IMR-90 (cell line): Measurements from ENCODE around the gene SLBP. TPM values are rescaled to one million over a fixed set of nuclear protein-coding genes. Genes with fewer than 3 reads are reported as not detected.
"Not testable (repeated sequence)": the region's sequence is repeated elsewhere in the genome, so short reads cannot be mapped to it uniquely, and the experiment has no call there.

ENCODE experiments used
- ATAC-seq: fragments of 200-7000 bp; cut with Tn5 transposase; 2 replicates; pipeline ENCODE4 v1.9.1; 2020; ENCODE audit warnings: low read depth, mild to moderate bottlenecking, moderate library complexity
- BruUV-seq: library from RNA; stranded (reverse); fragments of 400-500 nt; replicated peaks from 2 replicates; lab custom pipeline; 2021; lab: Mats Ljungman, UMichigan
- CTCF ChIA-PET: fragments of 300-600 bp; formaldehyde crosslinking; extraction: SDS; loops from one replicate; lab custom pipeline; 2021; ENCODE audit warnings: antibody characterized with exemption; lab: Yijun Ruan, JAX
- POLR2A ChIA-PET: fragments of 300-600 bp; sonication (Branson Sonifier 250); formaldehyde crosslinking; loops from one replicate; lab custom pipeline; 2022; ENCODE audit warnings: antibody characterized with exemption; ENCODE audit not compliant: unreplicated experiment; lab: Charles Lee
- DNase-seq: peaks from one replicate; pipeline ENCODE4 v3.0.0; 2013
- H2AFZ ChIP-seq: replicated peaks from 2 replicates; pipeline ENCODE3; 2013; ENCODE audit warnings: low read length, mild to moderate bottlenecking; ENCODE audit not compliant: poor library complexity
- H2AK5ac ChIP-seq: 2 replicates; pipeline ENCODE4 v1.6.1; 2013; ENCODE audit warnings: low read depth, low read length, inconsistent platforms
- H2AK9ac ChIP-seq: replicated peaks from 2 replicates; pipeline ENCODE3; 2013; ENCODE audit warnings: mild to moderate bottlenecking, low read depth, low read length, moderate library complexity; ENCODE audit not compliant: poor library complexity
- H2BK120ac ChIP-seq: 2 replicates; pipeline ENCODE4 v1.6.1; 2013; ENCODE audit warnings: low read depth, low read length, inconsistent platforms
- H2BK15ac ChIP-seq: 3 replicates; pipeline ENCODE4 v1.6.1; 2013; ENCODE audit warnings: low read depth, low read length, inconsistent platforms
- H2BK20ac ChIP-seq: 2 replicates; pipeline ENCODE4 v1.6.1; 2013; ENCODE audit warnings: low read depth, mild to moderate bottlenecking, inconsistent platforms, low read length, moderate library complexity
- H2BK5ac ChIP-seq: 2 replicates; pipeline ENCODE4 v1.6.1; 2013; ENCODE audit warnings: mild to moderate bottlenecking, low read depth, low read length, inconsistent platforms; ENCODE audit not compliant: poor library complexity, severe bottlenecking
- H3K14ac ChIP-seq: replicated peaks from 2 replicates; pipeline ENCODE4 v1.6.1; 2013; ENCODE audit warnings: low read depth, low read length, inconsistent platforms
- H3K18ac ChIP-seq: 2 replicates; pipeline ENCODE4 v1.6.1; 2013; ENCODE audit warnings: low read depth, low read length, control low read depth
- H3K23ac ChIP-seq: 2 replicates; pipeline ENCODE4 v1.6.1; 2013; ENCODE audit warnings: low read depth, low read length, inconsistent platforms
- H3K27ac ChIP-seq: 2 replicates; pipeline ENCODE4 v1.5.1; 2013; ENCODE audit warnings: mild to moderate bottlenecking, control low read depth, low read length; ENCODE audit not compliant: insufficient read depth
- H3K27me3 ChIP-seq: 2 replicates; pipeline ENCODE4 v1.6.1; 2013; ENCODE audit warnings: low read length; ENCODE audit not compliant: control insufficient read depth, insufficient read depth
- H3K36me3 ChIP-seq: 2 replicates; pipeline ENCODE4 v1.6.1; 2013; ENCODE audit warnings: low read length, mixed read lengths; ENCODE audit not compliant: control insufficient read depth, insufficient read depth
- H3K4ac ChIP-seq: 2 replicates; pipeline ENCODE4 v1.6.1; 2013; ENCODE audit warnings: low read depth, low read length, inconsistent platforms
- H3K4me1 ChIP-seq: 2 replicates; pipeline ENCODE4 v1.6.1; 2013; ENCODE audit warnings: low read length, mixed read lengths; ENCODE audit not compliant: control insufficient read depth, insufficient read depth
- H3K4me2 ChIP-seq: 2 replicates; pipeline ENCODE4 v1.6.1; 2013; ENCODE audit warnings: low read depth, mild to moderate bottlenecking, control low read depth, low read length, moderate library complexity
- H3K4me3 ChIP-seq: 2 replicates; pipeline ENCODE4 v1.5.1; 2013; ENCODE audit warnings: low read depth, mild to moderate bottlenecking, control low read depth, low read length, moderate library complexity; ENCODE audit not compliant: insufficient read depth
- H3K56ac ChIP-seq: 2 replicates; pipeline ENCODE4 v1.6.1; 2013; ENCODE audit warnings: low read length, inconsistent platforms; ENCODE audit not compliant: insufficient read depth; ENCODE audit errors: extremely low read depth
- H3K79me1 ChIP-seq, 2 experiments: 2 replicates each; pipeline ENCODE4 v1.6.1; 2013; ENCODE audit warnings: low read length in 2 of 2, inconsistent platforms in 1 of 2, low read depth in 1 of 2
- H3K9ac ChIP-seq: 2 replicates; pipeline ENCODE4 v1.6.1; 2013; ENCODE audit warnings: low read depth, low read length, control low read depth
- H3K9me1 ChIP-seq: 2 replicates; pipeline ENCODE4 v1.6.1; 2013; ENCODE audit warnings: low read length, inconsistent platforms; ENCODE audit not compliant: insufficient read depth
- H3K9me3 ChIP-seq: 2 replicates; pipeline ENCODE4 v1.6.1; 2013; ENCODE audit warnings: low read length; ENCODE audit not compliant: control insufficient read depth, insufficient read depth
- H4K20me1 ChIP-seq: 2 replicates; pipeline ENCODE4 v1.6.1; 2013; ENCODE audit warnings: low read length, inconsistent platforms; ENCODE audit not compliant: insufficient read depth
- H4K5ac ChIP-seq: 2 replicates; pipeline ENCODE4 v1.6.1; 2013; ENCODE audit warnings: mild to moderate bottlenecking, low read depth, low read length, control low read depth
- H4K8ac ChIP-seq, 2 experiments: 2 replicates each; pipeline ENCODE4 v1.6.1; 2013; ENCODE audit warnings: low read depth in 2 of 2, low read length in 2 of 2, control low read depth in 1 of 2, inconsistent platforms in 1 of 2
- H4K91ac ChIP-seq: 2 replicates; pipeline ENCODE4 v1.6.1; 2013; ENCODE audit warnings: low read depth, low read length, inconsistent platforms; ENCODE audit not compliant: insufficient read depth
- WGBS, 2 experiments: methylation state at CpG; one replicate each; pipeline versions ENCODE4 v1.1.5 to v1.1.7; 2013; ENCODE audit warnings: missing lambda C conversion rate in 2 of 2; ENCODE audit not compliant: insufficient read length in 1 of 2; ENCODE audit errors: extremely low coverage in 2 of 2; 5-methylcytosine and 5-hydroxymethylcytosine counted together
- dilution Hi-C: fragments of 300-500 bp; cut with HindIII; formaldehyde crosslinking; loops from one replicate; pipeline ENCODE4 v1.14.3; 2018; ENCODE audit warnings: low sequenced_read_pairs; ENCODE audit not compliant: unreplicated experiment
- in situ Hi-C: fragments of 300-500 bp; cut with MboI; formaldehyde crosslinking; loops from 3 replicates; pipeline ENCODE4 v1.14.3; 2019; ENCODE audit warnings: low sequenced_read_pairs, inconsistent platforms, mixed read lengths
- intact Hi-C: fragments of 100-400 bp; cut with micrococcal nuclease; formaldehyde crosslinking; loops from 2 replicates; pipeline ENCODE4 v1.10.0; 2022
- polyA plus RNA-seq, 3 experiments: library from polyadenylated mRNA; depleted of rRNA; stranded (reverse); fragments of >200 nt; gene quantifications; 2 replicates each; pipeline ENCODE4 v1.2.3, GENCODE V29; 2012; ENCODE audit warnings: low replicate concordance in 1 of 3
- total RNA-seq: library from RNA; depleted of rRNA; stranded (reverse); fragments of >200 nt; gene quantifications from 2 replicates; pipeline ENCODE4 v1.2.3, GENCODE V29; 2012

SLBP gene
- total and polyA plus RNA-seq, 2 of the 4 experiments (the other 2 are of a cell fraction), result 64.9 to 66.1 TPM

GRCh38 chr4:1671011-1671410 is 41.1 kb downstream of the SLBP start:
- H3K18ac ChIP-seq, H3K23ac ChIP-seq, ATAC-seq, H4K5ac ChIP-seq, H3K56ac ChIP-seq, H3K27ac ChIP-seq, H3K14ac ChIP-seq, H3K27me3 ChIP-seq, H3K36me3 ChIP-seq, H3K9me1 ChIP-seq, H3K4me2 ChIP-seq, H2BK120ac ChIP-seq, POLR2A ChIA-PET, CTCF ChIA-PET, H3K4me3 ChIP-seq, H3K9me3 ChIP-seq, H2BK5ac ChIP-seq, H2BK20ac ChIP-seq, H2AFZ ChIP-seq, H4K8ac ChIP-seq, dilution Hi-C loops, H4K20me1 ChIP-seq, H2BK15ac ChIP-seq, H4K91ac ChIP-seq, H3K9ac ChIP-seq, H2AK9ac ChIP-seq, BruUV-seq, H3K4ac ChIP-seq, H3K4me1 ChIP-seq, DNase-seq, H2AK5ac ChIP-seq, H3K79me1 ChIP-seq, intact Hi-C loops, in situ Hi-C loops: not testable (repeated sequence)
- 78% methylated on average over 11 of the region's 20 CpGs; no CpG with 5 or more reads in 1 of the 2 experiments for WGBS, 2 experiments
